Transverse colon (tissue), 3 donors: ENCODE results near the gene MC4R.

Source experiments
- CTCF ChIP-seq, 5 experiments: fragments of 200-600 bp in 3 of 5; fragments of 450-650 bp in 2 of 5; sonication (generic) in 3 of 5; IDR thresholded peaks; 1 replicate in 2 of 5; 2 replicates in 3 of 5; pipeline ENCODE4 v1.5.1; 2016 to 2017; ENCODE audit warnings: antibody characterized with exemption in 5 of 5, inconsistent platforms in 3 of 5, mild to moderate bottlenecking in 2 of 5, moderate library complexity in 1 of 5
- EP300 ChIP-seq: sonication (generic); formaldehyde crosslinking; IDR thresholded peaks from one replicate; pipeline ENCODE4 v1.6.1; 2017; ENCODE audit warnings: antibody characterized with exemption, low read depth
- POLR2A ChIP-seq: fragments of 450-650 bp; IDR thresholded peaks from one replicate; pipeline ENCODE4 v1.6.1; 2016; ENCODE audit warnings: antibody characterized with exemption, mild to moderate bottlenecking, moderate library complexity

GRCh38 chr18:60417946-60418345 is 45.4 kb upstream of the MC4R start:
- TF ChIP-seq CTCF (IDR thresholded peaks at IDR 0.05): no peak
- TF ChIP-seq EP300: no peak
- TF ChIP-seq POLR2A: no peak
